Parathyroid adenoma (tissue), 2 donors: ENCODE data around the gene CKAP2L.

Experiments used
- H2AFZ ChIP-seq: fragments of 300-600 bp; sonication (generic); one replicate; pipeline ENCODE4 v1.7.0; 2017; ENCODE audit warnings: antibody characterized with exemption, mild to moderate bottlenecking
- H3K27ac ChIP-seq: fragments of 300-600 bp; sonication (generic); one replicate; pipeline ENCODE4 v1.7.0; 2017
- H3K27me3 ChIP-seq: fragments of 300-600 bp; sonication (generic); one replicate; pipeline ENCODE4 v1.7.0; 2017; ENCODE audit warnings: low read length; ENCODE audit not compliant: control insufficient read depth, insufficient read depth
- H3K36me3 ChIP-seq: fragments of 300-600 bp; sonication (generic); one replicate; pipeline ENCODE4 v1.7.0; 2017; ENCODE audit warnings: low read length; ENCODE audit not compliant: control insufficient read depth, insufficient read depth
- H3K4me1 ChIP-seq: fragments of 300-600 bp; sonication (generic); one replicate; pipeline ENCODE4 v1.7.0; 2017; ENCODE audit warnings: control low read depth
- H3K4me2 ChIP-seq: fragments of 300-600 bp; sonication (generic); one replicate; pipeline ENCODE4 v1.7.0; 2017; ENCODE audit warnings: low read length
- H3K4me3 ChIP-seq: fragments of 300-600 bp; sonication (generic); one replicate; pipeline ENCODE4 v1.7.0; 2017; ENCODE audit warnings: low read depth, low read length
- H3K79me2 ChIP-seq: fragments of 300-600 bp; sonication (generic); one replicate; pipeline ENCODE4 v1.7.0; 2017; ENCODE audit warnings: control low read depth
- H3K9ac ChIP-seq: fragments of 300-600 bp; sonication (generic); one replicate; pipeline ENCODE4 v1.7.0; 2017; ENCODE audit warnings: mild to moderate bottlenecking
- H3K9me3 ChIP-seq: fragments of 300-600 bp; sonication (generic); one replicate; pipeline ENCODE4 v1.7.0; 2017; ENCODE audit warnings: low read length; ENCODE audit not compliant: control insufficient read depth
- TF ChIP-seq, protein P1 (sequence below): fragments of 300-600 bp; sonication (generic); IDR thresholded peaks from one replicate; pipeline ENCODE4 v1.7.0; 2017; ENCODE audit warnings: antibody characterized with exemption, mild to moderate bottlenecking
- donor health status: primary hyperparathyroidism.

CKAP2L gene

GRCh38 chr2:112733456-112733855, 31.0 kb downstream of the CKAP2L start:
- TF ChIP-seq, protein P1, sequence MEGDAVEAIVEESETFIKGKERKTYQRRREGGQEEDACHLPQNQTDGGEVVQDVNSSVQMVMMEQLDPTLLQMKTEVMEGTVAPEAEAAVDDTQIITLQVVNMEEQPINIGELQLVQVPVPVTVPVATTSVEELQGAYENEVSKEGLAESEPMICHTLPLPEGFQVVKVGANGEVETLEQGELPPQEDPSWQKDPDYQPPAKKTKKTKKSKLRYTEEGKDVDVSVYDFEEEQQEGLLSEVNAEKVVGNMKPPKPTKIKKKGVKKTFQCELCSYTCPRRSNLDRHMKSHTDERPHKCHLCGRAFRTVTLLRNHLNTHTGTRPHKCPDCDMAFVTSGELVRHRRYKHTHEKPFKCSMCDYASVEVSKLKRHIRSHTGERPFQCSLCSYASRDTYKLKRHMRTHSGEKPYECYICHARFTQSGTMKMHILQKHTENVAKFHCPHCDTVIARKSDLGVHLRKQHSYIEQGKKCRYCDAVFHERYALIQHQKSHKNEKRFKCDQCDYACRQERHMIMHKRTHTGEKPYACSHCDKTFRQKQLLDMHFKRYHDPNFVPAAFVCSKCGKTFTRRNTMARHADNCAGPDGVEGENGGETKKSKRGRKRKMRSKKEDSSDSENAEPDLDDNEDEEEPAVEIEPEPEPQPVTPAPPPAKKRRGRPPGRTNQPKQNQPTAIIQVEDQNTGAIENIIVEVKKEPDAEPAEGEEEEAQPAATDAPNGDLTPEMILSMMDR = no peak
- no peak overlapping the region for H3K27ac ChIP-seq
- H3K27me3 ChIP-seq = no peaks in the 10 kb centered on the region
- no peaks in the 10 kb centered on the region for H3K79me2 ChIP-seq
- H3K4me1 ChIP-seq = no peaks in the 10 kb centered on the region
- H2AFZ ChIP-seq = no peak overlapping the region
- no peak overlapping the region for H3K4me3 ChIP-seq
- no peaks in the 10 kb centered on the region for H3K9me3 ChIP-seq
- H3K4me2 ChIP-seq = no peak overlapping the region
- no peaks in the 10 kb centered on the region for H3K36me3 ChIP-seq
- no peak overlapping the region for H3K9ac ChIP-seq

- Histone ChIP-seq H3K27me3 (no peaks in the 10 kb centered on the region), H3K9me3 (no peaks in the 10 kb centered on the region), H3K79me2 (no peaks in the 10 kb centered on the region), H3K9ac (no peak overlapping the region), H3K27ac (no peak overlapping the region), H2AFZ (no peak overlapping the region), H3K36me3 (no peaks in the 10 kb centered on the region), H3K4me1 (peaks cover 5% of the 10 kb centered on the region), H3K4me3 (no peak overlapping the region), H3K4me2 (no peak overlapping the region)
- TF ChIP-seq, protein P1 = no peak
Measured at GRCh38 chr2:112731479-112731878, 32.9 kb downstream of the CKAP2L start.

GRCh38 chr2:112730791-112731190, 33.6 kb downstream of the CKAP2L start:
- Histone ChIP-seq H2AFZ (no peak overlapping the region), H3K27ac (no peak overlapping the region), H3K9ac (no peak overlapping the region), H3K27me3 (no peaks in the 10 kb centered on the region), H3K4me3 (no peak overlapping the region), H3K79me2 (no peaks in the 10 kb centered on the region), H3K9me3 (no peaks in the 10 kb centered on the region), H3K4me1 (peaks cover 5% of the 10 kb centered on the region), H3K4me2 (no peak overlapping the region), H3K36me3 (no peaks in the 10 kb centered on the region)
- TF ChIP-seq, protein P1 = no peak

- TF ChIP-seq, protein P1 = no peak
- H3K27ac ChIP-seq = no peak overlapping the region
- H2AFZ ChIP-seq = no peak overlapping the region
- no peaks in the 10 kb centered on the region for H3K79me2 ChIP-seq
- H3K9ac ChIP-seq = no peak overlapping the region
- H3K4me3 ChIP-seq = no peak overlapping the region
- H3K9me3 ChIP-seq = no peaks in the 10 kb centered on the region
- H3K36me3 ChIP-seq = no peaks in the 10 kb centered on the region
- no peaks in the 10 kb centered on the region for H3K27me3 ChIP-seq
- no peak overlapping the region for H3K4me2 ChIP-seq
- peaks cover 5% of the 10 kb centered on the region for H3K4me1 ChIP-seq
Measured at GRCh38 chr2:112730216-112730615, 34.2 kb downstream of the CKAP2L start.

GRCh38 chr2:112728378-112729175, 35.8 kb downstream of the CKAP2L start:
- Histone ChIP-seq H3K27me3 (no peaks in the 10 kb centered on the region), H3K36me3 (no peaks in the 10 kb centered on the region), H3K27ac (no peak overlapping the region), H3K4me2 (no peak overlapping the region), H3K9ac (no peak overlapping the region), H3K79me2 (no peaks in the 10 kb centered on the region), H3K9me3 (no peaks in the 10 kb centered on the region), H3K4me3 (no peak overlapping the region), H2AFZ (no peak overlapping the region), H3K4me1 (peaks cover 5% of the 10 kb centered on the region)
- TF ChIP-seq, protein P1 = no peak
